ENCODE data around the gene KDM5B. TPM values are rescaled to one million over a fixed set of nuclear protein-coding genes. Genes with fewer than 3 reads are reported as not detected.

Gene KDM5B
- total and polyA plus RNA-seq, 9 of the 15 experiments (the other 6 are each of a cell fraction or from before 2014, with no cell fraction given): 15.4 to 90.6 (median 57.1) TPM

DNA sequence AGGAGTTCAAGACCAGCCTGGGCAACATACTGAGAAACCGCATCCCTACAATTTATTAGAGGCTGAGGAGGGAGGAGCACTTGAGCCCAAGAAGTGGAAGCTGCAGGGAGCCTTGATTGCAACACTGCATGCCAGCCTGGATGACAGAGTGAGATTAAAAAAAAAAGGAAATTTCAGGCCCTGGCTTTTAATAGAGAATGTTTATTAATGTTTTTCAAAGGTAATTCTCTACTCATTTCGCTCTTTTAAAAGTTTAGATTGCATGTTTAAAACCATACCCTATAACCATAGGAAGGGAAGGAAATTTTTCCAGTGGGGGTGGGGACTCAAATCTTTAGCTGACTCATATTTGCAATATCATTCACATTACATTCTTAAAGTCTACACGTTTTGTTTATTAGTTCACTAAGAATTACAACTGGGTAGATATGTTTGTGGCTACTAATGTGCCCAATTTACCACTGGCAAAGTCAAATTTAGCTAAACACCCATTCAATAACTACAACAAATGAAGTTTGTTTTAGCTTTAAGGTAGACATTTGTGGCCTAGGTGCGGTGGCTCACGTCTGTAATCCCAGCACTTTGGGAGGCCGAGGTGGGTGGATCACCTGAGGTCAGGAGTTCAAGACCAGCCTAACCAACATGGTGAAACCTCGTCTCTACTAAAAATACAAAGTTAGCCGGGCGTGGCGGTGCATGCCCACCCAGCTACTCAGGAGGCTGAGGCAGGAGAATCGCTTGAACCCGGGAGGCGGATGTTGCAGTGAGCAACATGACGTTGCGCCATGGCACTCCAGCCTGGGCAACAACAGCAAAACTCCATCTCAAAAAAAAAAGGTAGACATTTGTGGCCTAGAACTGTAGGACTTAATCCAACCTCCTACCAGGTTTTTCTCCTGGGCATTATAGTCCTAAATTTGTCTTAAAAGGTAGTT, 5.0 kb downstream of the KDM5B start (continued):
- TF ChIP-seq, protein P1, sequence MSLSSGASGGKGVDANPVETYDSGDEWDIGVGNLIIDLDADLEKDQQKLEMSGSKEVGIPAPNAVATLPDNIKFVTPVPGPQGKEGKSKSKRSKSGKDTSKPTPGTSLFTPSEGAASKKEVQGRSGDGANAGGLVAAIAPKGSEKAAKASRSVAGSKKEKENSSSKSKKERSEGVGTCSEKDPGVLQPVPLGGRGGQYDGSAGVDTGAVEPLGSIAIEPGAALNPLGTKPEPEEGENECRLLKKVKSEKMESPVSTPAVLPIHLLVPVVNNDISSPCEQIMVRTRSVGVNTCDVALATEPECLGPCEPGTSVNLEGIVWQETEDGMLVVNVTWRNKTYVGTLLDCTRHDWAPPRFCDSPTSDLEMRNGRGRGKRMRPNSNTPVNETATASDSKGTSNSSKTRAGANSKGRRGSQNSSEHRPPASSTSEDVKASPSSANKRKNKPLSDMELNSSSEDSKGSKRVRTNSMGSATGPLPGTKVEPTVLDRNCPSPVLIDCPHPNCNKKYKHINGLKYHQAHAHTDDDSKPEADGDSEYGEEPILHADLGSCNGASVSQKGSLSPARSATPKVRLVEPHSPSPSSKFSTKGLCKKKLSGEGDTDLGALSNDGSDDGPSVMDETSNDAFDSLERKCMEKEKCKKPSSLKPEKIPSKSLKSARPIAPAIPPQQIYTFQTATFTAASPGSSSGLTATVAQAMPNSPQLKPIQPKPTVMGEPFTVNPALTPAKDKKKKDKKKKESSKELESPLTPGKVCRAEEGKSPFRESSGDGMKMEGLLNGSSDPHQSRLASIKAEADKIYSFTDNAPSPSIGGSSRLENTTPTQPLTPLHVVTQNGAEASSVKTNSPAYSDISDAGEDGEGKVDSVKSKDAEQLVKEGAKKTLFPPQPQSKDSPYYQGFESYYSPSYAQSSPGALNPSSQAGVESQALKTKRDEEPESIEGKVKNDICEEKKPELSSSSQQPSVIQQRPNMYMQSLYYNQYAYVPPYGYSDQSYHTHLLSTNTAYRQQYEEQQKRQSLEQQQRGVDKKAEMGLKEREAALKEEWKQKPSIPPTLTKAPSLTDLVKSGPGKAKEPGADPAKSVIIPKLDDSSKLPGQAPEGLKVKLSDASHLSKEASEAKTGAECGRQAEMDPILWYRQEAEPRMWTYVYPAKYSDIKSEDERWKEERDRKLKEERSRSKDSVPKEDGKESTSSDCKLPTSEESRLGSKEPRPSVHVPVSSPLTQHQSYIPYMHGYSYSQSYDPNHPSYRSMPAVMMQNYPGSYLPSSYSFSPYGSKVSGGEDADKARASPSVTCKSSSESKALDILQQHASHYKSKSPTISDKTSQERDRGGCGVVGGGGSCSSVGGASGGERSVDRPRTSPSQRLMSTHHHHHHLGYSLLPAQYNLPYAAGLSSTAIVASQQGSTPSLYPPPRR (CRISPR knock-in tag; IDR thresholded peaks at IDR 0.05; ENCODE audit: borderline replicate concordance): no peak
- TF ChIP-seq MTA3 (IDR thresholded peaks at IDR 0.05; ENCODE audit: borderline replicate concordance) (no peak; the same call in 1 of the 2 replicates), NRF1 (conservative IDR thresholded peaks at IDR 0.05 in 1 of 2, IDR thresholded peaks at IDR 0.05 in 1 of 2) (0 out of 4 replicates have a peak, but pooled peaks of 1 of the 2 experiments have one; percentile 0), ZEB2 (IDR thresholded peaks at IDR 0.05) (no peak), TAF9B (IDR thresholded peaks at IDR 0.05; ENCODE audit: partially characterized antibody) (peak; percentile 23), HNRNPK (IDR thresholded peaks at IDR 0.05; ENCODE audit: low read depth, low read length, poor library complexity, severe bottlenecking) (no peak), ZNF766 (CRISPR knock-in tag; conservative IDR thresholded peaks at IDR 0.05) (peak; percentile 28; the same call in 1 of the 2 replicates), PPARD (CRISPR knock-in tag; IDR thresholded peaks at IDR 0.05) (no peak), NR2C1 (IDR thresholded peaks at IDR 0.05) (no peak), NR2C1 (tag; IDR thresholded peaks at IDR 0.05) (peak; percentile 26; the same call in 1 of the 2 replicates), NCOR1 (IDR thresholded peaks at IDR 0.05) (no peak), FOXJ2 (tag; IDR thresholded peaks at IDR 0.05) (0 out of 2 replicates have a peak, but pooled peaks have one; percentile 33)
- TF ChIP-seq, protein P2, sequence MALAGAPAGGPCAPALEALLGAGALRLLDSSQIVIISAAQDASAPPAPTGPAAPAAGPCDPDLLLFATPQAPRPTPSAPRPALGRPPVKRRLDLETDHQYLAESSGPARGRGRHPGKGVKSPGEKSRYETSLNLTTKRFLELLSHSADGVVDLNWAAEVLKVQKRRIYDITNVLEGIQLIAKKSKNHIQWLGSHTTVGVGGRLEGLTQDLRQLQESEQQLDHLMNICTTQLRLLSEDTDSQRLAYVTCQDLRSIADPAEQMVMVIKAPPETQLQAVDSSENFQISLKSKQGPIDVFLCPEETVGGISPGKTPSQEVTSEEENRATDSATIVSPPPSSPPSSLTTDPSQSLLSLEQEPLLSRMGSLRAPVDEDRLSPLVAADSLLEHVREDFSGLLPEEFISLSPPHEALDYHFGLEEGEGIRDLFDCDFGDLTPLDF (CRISPR knock-in tag; IDR thresholded peaks at IDR 0.05): no peak
- TF ChIP-seq, protein P3, sequence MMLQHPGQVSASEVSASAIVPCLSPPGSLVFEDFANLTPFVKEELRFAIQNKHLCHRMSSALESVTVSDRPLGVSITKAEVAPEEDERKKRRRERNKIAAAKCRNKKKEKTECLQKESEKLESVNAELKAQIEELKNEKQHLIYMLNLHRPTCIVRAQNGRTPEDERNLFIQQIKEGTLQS (IDR thresholded peaks at IDR 0.05): peak; percentile 69
- TF ChIP-seq, protein P3 (CRISPR knock-in tag; conservative IDR thresholded peaks at IDR 0.05): no peak
- TF ChIP-seq, protein P4, sequence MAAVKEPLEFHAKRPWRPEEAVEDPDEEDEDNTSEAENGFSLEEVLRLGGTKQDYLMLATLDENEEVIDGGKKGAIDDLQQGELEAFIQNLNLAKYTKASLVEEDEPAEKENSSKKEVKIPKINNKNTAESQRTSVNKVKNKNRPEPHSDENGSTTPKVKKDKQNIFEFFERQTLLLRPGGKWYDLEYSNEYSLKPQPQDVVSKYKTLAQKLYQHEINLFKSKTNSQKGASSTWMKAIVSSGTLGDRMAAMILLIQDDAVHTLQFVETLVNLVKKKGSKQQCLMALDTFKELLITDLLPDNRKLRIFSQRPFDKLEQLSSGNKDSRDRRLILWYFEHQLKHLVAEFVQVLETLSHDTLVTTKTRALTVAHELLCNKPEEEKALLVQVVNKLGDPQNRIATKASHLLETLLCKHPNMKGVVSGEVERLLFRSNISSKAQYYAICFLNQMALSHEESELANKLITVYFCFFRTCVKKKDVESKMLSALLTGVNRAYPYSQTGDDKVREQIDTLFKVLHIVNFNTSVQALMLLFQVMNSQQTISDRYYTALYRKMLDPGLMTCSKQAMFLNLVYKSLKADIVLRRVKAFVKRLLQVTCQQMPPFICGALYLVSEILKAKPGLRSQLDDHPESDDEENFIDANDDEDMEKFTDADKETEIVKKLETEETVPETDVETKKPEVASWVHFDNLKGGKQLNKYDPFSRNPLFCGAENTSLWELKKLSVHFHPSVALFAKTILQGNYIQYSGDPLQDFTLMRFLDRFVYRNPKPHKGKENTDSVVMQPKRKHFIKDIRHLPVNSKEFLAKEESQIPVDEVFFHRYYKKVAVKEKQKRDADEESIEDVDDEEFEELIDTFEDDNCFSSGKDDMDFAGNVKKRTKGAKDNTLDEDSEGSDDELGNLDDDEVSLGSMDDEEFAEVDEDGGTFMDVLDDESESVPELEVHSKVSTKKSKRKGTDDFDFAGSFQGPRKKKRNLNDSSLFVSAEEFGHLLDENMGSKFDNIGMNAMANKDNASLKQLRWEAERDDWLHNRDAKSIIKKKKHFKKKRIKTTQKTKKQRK (IDR thresholded peaks at IDR 0.05; ENCODE audit: borderline replicate concordance, low read depth, low read length): no peak

Data from K562 (cell line).